Measurements from ENCODE around the gene ARPC3. TPM values are rescaled to one million over a fixed set of nuclear protein-coding genes. Genes with fewer than 3 reads are reported as not detected.

Gene ARPC3
- 451 to 688 TPM (median 470 TPM) in 5 replicates for total RNA-seq (2022; extraction: Qiagen RNA extraction)

GRCh38 chr12:110449799-110450497 lies at the start of gene ARPC3:
TSS of gene ARPC3 (minus strand) at chr12:110450337. CDS start at chr12:110450260, 77 bp downstream.

GRCh38 chr12:110468214-110469048 lies 18.3 kb upstream of the ARPC3 start, which contains the start of the genes FAM216A and GPN3:
TSS of gene FAM216A (plus strand) at chr12:110468845. CDS start at chr12:110468876, 31 bp downstream.
TSS of gene GPN3 (minus strand) at chr12:110468257. CDS start at chr12:110468203, 54 bp downstream.

DNA sequence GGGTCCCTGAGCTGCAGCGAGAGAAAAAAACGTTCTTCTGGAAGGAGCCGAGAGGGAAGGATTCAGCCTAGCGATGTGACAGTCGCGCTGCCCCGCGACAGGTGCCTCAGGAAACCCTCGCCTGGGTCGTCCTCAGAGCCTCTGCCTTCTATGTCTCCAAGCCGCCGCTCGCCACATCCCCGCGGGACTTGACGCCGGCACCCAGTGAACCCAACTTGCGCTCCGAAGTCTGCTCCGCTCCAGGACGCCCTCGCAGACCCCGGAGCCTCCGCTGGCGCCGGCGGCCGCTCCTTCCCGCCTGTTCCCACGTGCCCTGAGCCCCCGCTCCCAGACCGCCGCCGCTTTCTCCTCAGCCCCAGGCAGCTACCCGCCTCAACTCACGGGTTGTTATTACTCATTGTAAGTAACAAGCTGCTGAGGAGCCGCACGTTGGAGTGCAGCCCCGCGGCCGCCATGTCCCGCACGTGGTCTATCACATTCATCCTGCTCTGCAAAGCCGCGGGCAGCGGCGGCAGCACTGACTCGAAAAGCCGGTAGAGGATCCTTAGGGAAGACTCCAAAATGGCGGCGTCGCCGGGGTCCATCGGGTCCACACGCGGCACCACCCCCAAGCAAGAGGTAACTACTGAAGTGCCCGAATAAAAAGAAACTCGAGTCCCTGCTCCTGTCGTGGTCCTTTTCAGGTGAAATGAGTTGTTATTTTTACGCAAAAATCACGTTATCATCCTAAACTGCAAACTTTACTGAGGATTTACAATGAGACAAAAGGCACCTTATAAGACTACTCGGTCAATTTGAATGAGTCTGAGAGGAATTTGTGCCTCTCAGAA lies 46.8 kb downstream of the ARPC3 start, which contains the start of gene ANAPC7:
Gene ANAPC7 (minus strand): TSS at position 563 of the 830 bp plus-strand sequence. CDS start 81 bp downstream, at position 482.

Other genes with a start within 250 kb of the ARPC3 start
- gene ATP2A2, start 169.1 kb downstream of the ARPC3 start, total RNA-seq (2022; extraction: Qiagen RNA extraction), result 233 to 328 TPM (median 280 TPM) in 5 replicates
- 50.7 to 55.7 TPM (median 52.6 TPM) in 5 replicates for gene ANAPC7, start 46.6 kb downstream of the ARPC3 start, total RNA-seq (2022; extraction: Qiagen RNA extraction)
- gene GPN3, start 17.9 kb upstream of the ARPC3 start, total RNA-seq (2022; extraction: Qiagen RNA extraction), result 32.4 to 35.2 TPM (median 33.0 TPM) in 5 replicates
- gene FAM216A, start 18.5 kb upstream of the ARPC3 start, total RNA-seq (2022; extraction: Qiagen RNA extraction), result 18.3 to 21.0 TPM (median 19.9 TPM) in 5 replicates
- gene VPS29, start 51.8 kb upstream of the ARPC3 start, total RNA-seq (2022; extraction: Qiagen RNA extraction), result 140 to 163 TPM (median 152 TPM) in 5 replicates
- gene RAD9B, start 52.0 kb upstream of the ARPC3 start, total RNA-seq (2022; extraction: Qiagen RNA extraction), result 0.14 to 0.60 TPM (median 0.46 TPM) in 5 replicates
- gene PPTC7, start 133.0 kb upstream of the ARPC3 start, total RNA-seq (2022; extraction: Qiagen RNA extraction), result 23.4 to 31.5 TPM (median 28.5 TPM) in 5 replicates
- gene TCTN1, start 163.8 kb upstream of the ARPC3 start, total RNA-seq (2022; extraction: Qiagen RNA extraction), result 25.0 to 33.2 TPM (median 32.5 TPM) in 5 replicates
- gene HVCN1, start 238.8 kb upstream of the ARPC3 start, total RNA-seq (2022; extraction: Qiagen RNA extraction), result 0.39 to 0.91 TPM (median 0.62 TPM) in 5 replicates